Measurements from ENCODE around the gene SPATA2L. TPM values are rescaled to one million over a fixed set of nuclear protein-coding genes. Genes with fewer than 3 reads are reported as not detected.
A peak's percentile ranks its signal among the peaks of the same experiment; 100 is the strongest.

Gene SPATA2L
- total and polyA plus RNA-seq, 2 of the 13 experiments (the other 11 are each of a cell fraction or from before 2014, with no cell fraction given), result 9.1 to 20.7 TPM

DNA sequence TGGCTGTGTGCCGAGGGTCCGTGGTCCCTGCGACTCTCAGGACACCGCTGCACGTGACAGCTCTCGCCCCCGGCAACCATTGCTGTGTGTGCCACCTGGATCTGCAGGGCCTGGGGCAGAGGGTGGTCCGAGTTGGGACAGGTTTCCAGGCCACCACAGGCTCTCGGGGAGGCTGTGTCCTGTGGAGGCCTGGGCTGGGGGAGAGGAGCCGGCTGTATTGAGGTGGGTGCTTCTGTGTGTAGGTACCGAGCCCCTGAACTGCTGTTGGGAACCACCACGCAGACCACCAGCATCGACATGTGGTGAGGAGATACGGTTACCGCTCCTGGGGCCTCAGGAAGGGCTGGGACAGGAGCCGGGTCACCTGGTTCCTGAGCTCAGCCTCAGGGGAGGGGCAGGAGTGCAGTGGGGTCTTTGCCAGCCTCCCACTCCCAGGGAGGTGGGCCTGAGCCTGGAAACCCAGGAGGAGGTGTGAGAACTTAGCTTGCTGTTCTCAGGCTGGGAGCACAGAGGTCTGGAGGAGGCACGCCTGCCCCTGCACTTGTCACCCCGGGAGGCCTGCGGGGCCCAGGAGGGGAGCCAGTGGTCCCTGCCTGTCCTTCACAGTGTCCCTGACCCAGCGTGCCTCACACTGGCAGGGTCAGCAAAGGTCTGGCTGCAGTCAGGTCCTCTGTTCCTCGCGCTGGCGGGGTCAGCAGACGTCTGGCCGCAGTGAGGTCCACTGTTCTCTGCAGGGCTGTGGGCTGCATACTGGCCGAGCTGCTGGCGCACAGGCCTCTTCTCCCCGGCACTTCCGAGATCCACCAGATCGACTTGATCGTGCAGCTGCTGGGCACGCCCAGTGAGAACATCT is 7.3 kb downstream of the SPATA2L start (continued):
- TF ChIP-seq SNAPC4 (CRISPR knock-in tag; IDR thresholded peaks at IDR 0.05) (no peak), NFATC3 (CRISPR knock-in tag; IDR thresholded peaks at IDR 0.05) (no peak), MAFF (IDR thresholded peaks at IDR 0.05; ENCODE audit: low read depth, low read length) (no peak), RAD51 (IDR thresholded peaks at IDR 0.05; ENCODE audit: borderline replicate concordance) (no peak), ZMYM3 (CRISPR knock-in tag; IDR thresholded peaks at IDR 0.05) (peak; percentile 81), ZNF512 (CRISPR knock-in tag; IDR thresholded peaks at IDR 0.05) (no peak), XRCC5 (optimal IDR thresholded peaks at IDR 0.05; ENCODE audit: low read length) (no peak), ZNF124 (CRISPR knock-in tag; IDR thresholded peaks at IDR 0.05) (no peak), ZNF605 (CRISPR knock-in tag; IDR thresholded peaks at IDR 0.05) (no peak), ZNF24 (IDR thresholded peaks at IDR 0.05) (no peak), ZNF720 (CRISPR knock-in tag; IDR thresholded peaks at IDR 0.05) (no peak), ZNF326 (CRISPR knock-in tag; IDR thresholded peaks at IDR 0.05; ENCODE audit: borderline replicate concordance) (no peak), ZNF234 (CRISPR knock-in tag; conservative IDR thresholded peaks at IDR 0.05) (no peak), YEATS2 (CRISPR knock-in tag; IDR thresholded peaks at IDR 0.05; ENCODE audit: borderline replicate concordance) (no peak), ZNF292 (CRISPR knock-in tag; IDR thresholded peaks at IDR 0.05; ENCODE audit: borderline replicate concordance, low read depth) (no peak), ASH2L (IDR thresholded peaks at IDR 0.05; ENCODE audit: insufficient read length, low read depth, low read length) (peak; percentile 2), RBM22 (optimal IDR thresholded peaks at IDR 0.05; ENCODE audit: low read length) (no peak), PLRG1 (conservative IDR thresholded peaks at IDR 0.05) (no peak), IKZF4 (CRISPR knock-in tag; IDR thresholded peaks at IDR 0.05; ENCODE audit: borderline replicate concordance, low read depth, not compliant biosample characterization) (no peak), NCOA1 (CRISPR knock-in tag; IDR thresholded peaks at IDR 0.05) (no peak), EEA1 (CRISPR knock-in tag; IDR thresholded peaks at IDR 0.05; ENCODE audit: borderline replicate concordance) (no peak), ZNF20 (CRISPR knock-in tag; IDR thresholded peaks at IDR 0.05) (no peak)
- TF ChIP-seq, protein P1, sequence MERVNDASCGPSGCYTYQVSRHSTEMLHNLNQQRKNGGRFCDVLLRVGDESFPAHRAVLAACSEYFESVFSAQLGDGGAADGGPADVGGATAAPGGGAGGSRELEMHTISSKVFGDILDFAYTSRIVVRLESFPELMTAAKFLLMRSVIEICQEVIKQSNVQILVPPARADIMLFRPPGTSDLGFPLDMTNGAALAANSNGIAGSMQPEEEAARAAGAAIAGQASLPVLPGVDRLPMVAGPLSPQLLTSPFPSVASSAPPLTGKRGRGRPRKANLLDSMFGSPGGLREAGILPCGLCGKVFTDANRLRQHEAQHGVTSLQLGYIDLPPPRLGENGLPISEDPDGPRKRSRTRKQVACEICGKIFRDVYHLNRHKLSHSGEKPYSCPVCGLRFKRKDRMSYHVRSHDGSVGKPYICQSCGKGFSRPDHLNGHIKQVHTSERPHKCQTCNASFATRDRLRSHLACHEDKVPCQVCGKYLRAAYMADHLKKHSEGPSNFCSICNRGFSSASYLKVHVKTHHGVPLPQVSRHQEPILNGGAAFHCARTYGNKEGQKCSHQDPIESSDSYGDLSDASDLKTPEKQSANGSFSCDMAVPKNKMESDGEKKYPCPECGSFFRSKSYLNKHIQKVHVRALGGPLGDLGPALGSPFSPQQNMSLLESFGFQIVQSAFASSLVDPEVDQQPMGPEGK (CRISPR knock-in tag; IDR thresholded peaks at IDR 0.05), result peak; percentile 73
